ENCODE results near the gene NUDC.
A peak's percentile ranks its signal among the peaks of the same experiment; 100 is the strongest.

Gene NUDC

GRCh38 chr1:26959722-26960624 lies 38.4 kb downstream of the NUDC start, which contains the start of gene KDF1:
TSS of gene KDF1 (minus strand) at chr1:26960468. CDS start at chr1:26952380, 8,088 bp downstream.
- no peaks in the 10 kb centered on the region for H3K27me3 ChIP-seq (ENCODE audit: control insufficient read depth, insufficient read depth, low read length)
- peak within 1 kb of the TSS; percentile 76 for H3K4me3 ChIP-seq (ENCODE audit: low read depth, low read length)

GRCh38 chr1:26960625-26960966 lies 39.1 kb downstream of the NUDC start:
- Histone ChIP-seq H3K27me3 (ENCODE audit: control insufficient read depth, insufficient read depth, low read length) (no peaks in the 10 kb centered on the region), H3K4me3 (ENCODE audit: low read depth, low read length) (peak overlapping the region; percentile 76), H3K9me3 (ENCODE audit: control insufficient read depth, low read length) (no peaks in the 10 kb centered on the region), H2AFZ (peak overlapping the region; percentile 82), H3K27ac (no peak overlapping the region), H3K36me3 (ENCODE audit: control insufficient read depth, insufficient read depth, low read length) (no peaks in the 10 kb centered on the region), H3K4me1 (no peaks in the 10 kb centered on the region), H3K9ac (no peak overlapping the region), H3K4me2 (ENCODE audit: low read length) (peak overlapping the region; percentile 64), H3K79me2 (peaks cover 2% of the 10 kb centered on the region)
- TF ChIP-seq CTCF (IDR thresholded peaks at IDR 0.05), result no peak

More at GRCh38 chr1:26959722-26960624, 38.4 kb downstream of the NUDC start, which contains the start of gene KDF1:
- H3K9me3 ChIP-seq (ENCODE audit: control insufficient read depth, low read length), result no peaks in the 10 kb centered on the region
- H2AFZ ChIP-seq, result peak within 1 kb of the TSS; percentile 82
- no peak within 1 kb of the TSS for H3K9ac ChIP-seq
- peak within 1 kb of the TSS; percentile 87 for H3K4me2 ChIP-seq (ENCODE audit: low read length)
- peak within 1 kb of the TSS; percentile 17 for H3K27ac ChIP-seq
- TF ChIP-seq CTCF (IDR thresholded peaks at IDR 0.05), result peak; percentile 36
- H3K79me2 ChIP-seq, result peaks cover 2% of the 10 kb centered on the region
- H3K36me3 ChIP-seq (ENCODE audit: control insufficient read depth, insufficient read depth, low read length), result no peaks in the 10 kb centered on the region
- H3K4me1 ChIP-seq, result no peaks in the 10 kb centered on the region

GRCh38 chr1:26961826-26962225 lies 40.3 kb downstream of the NUDC start:
- H3K4me2 ChIP-seq (ENCODE audit: low read length), result no peak overlapping the region
- no peaks in the 10 kb centered on the region for H3K36me3 ChIP-seq (ENCODE audit: control insufficient read depth, insufficient read depth, low read length)
- no peaks in the 10 kb centered on the region for H3K9me3 ChIP-seq (ENCODE audit: control insufficient read depth, low read length)
- no peak for TF ChIP-seq CTCF (IDR thresholded peaks at IDR 0.05)
- H3K27ac ChIP-seq, result no peak overlapping the region
- H2AFZ ChIP-seq, result no peak overlapping the region
- H3K4me3 ChIP-seq (ENCODE audit: low read depth, low read length), result no peak overlapping the region
- H3K9ac ChIP-seq, result no peak overlapping the region
- H3K79me2 ChIP-seq, result peaks cover 2% of the 10 kb centered on the region
- H3K4me1 ChIP-seq, result no peaks in the 10 kb centered on the region
- H3K27me3 ChIP-seq (ENCODE audit: control insufficient read depth, insufficient read depth, low read length), result no peaks in the 10 kb centered on the region

- H3K27me3 ChIP-seq (ENCODE audit: control insufficient read depth, insufficient read depth, low read length), result no peaks in the 10 kb centered on the region
- H3K4me1 ChIP-seq, result no peaks in the 10 kb centered on the region
- H3K79me2 ChIP-seq, result no peaks in the 10 kb centered on the region
- H3K36me3 ChIP-seq (ENCODE audit: control insufficient read depth, insufficient read depth, low read length), result no peaks in the 10 kb centered on the region
- H3K4me2 ChIP-seq (ENCODE audit: low read length), result no peak overlapping the region
- H3K9me3 ChIP-seq (ENCODE audit: control insufficient read depth, low read length), result no peaks in the 10 kb centered on the region
- TF ChIP-seq CTCF (IDR thresholded peaks at IDR 0.05), result no peak
- H3K27ac ChIP-seq, result no peak overlapping the region
- H3K9ac ChIP-seq, result no peak overlapping the region
- no peak overlapping the region for H3K4me3 ChIP-seq (ENCODE audit: low read depth, low read length)
- H2AFZ ChIP-seq, result no peak overlapping the region
These were observed 43.7 kb downstream of the NUDC start for GRCh38 chr1:26965213-26965612.
